Erythroblast (primary cell): ENCODE data around the gene WDR93.

Source experiments
- GATA1 ChIP-seq: IDR thresholded peaks from 2 replicates; pipeline ENCODE4 v1.6.1; 2011; ENCODE audit warnings: low read depth, mild to moderate bottlenecking, control low read depth, low read length, moderate library complexity
- POLR2A ChIP-seq: IDR thresholded peaks from 2 replicates; pipeline ENCODE4 v1.6.1; 2011; ENCODE audit warnings: mild to moderate bottlenecking, low read length

DNA sequence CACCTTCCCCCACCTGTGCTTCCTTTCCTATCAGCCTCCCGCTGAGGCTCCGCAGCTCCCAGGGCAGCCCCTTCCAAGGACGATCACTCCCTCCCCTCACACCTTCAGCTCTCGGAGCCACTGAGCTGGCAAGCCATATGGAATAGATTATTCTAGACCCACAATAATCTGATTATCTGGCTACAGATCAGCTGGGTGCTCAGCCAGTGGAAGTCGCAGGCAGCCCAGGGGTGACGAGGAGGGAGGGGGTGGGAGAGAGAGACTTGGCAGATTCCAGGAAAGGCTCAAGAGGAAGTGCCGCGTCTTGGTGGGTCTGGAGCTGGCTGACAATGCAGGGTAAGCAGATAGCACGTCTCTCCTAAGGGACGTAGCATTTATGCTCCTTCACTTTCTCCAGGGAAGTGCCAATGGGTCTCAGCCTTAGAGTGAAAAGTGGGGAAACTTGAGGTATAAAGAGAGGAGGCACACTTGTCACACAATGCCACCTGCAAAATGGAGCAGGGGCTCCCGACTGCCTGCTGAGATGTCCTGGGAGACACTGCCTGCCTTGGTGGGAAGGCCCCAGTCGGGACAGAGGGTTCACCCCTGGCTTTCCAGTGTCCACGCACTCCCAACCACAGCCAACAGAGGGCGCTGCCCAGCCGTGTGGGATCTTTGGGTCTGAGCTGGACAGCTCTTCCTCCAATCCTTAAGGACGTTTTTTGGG is 69.8 kb downstream of the WDR93 start:
- TF ChIP-seq POLR2A (no peak), GATA1 (no peak)
